ENCODE data around the gene NCAPG.
A peak's percentile ranks its signal among the peaks of the same experiment; 100 is the strongest.

NCAPG gene

DNA sequence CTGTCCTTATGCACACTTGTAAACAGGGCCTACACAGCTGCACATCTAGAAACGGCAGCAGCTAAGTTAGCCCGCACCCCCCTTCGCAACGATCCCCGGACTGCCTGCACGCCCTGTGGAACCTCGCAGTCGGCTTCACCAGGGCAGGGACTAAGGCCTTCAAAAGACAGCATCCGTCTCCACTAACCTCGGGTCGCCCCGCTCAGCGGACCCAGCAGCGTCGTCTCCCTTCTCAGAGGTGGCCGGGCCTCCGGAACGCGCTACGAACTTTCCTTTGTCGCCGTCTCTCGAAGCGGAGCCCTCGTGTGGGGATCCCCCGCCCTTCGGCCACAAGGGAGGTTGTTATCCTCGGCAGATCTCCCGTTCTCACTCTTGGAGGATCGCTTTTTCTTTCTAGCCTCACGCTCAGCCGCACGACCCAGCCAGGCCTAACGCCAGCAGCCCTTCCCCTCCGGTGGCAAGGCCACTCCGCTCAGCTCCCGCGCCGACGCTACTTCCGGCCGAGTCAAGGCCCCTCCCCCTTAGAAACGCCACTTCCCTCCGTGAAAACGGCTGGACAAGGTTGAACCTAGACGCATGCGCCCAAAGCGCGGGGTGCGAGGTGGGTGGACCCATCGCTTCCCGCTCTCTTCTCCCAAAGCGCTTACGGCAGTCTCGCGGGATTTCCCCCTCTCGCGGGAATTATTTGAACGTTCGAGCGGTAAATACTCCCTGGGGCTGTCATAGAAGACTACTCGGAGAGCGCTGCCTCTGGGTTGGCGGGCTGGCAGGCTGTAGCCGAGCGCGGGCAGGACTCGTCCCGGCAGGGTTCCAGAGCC lies at the start of gene NCAPG, which contains the start of gene DCAF16:
NCAPG (plus strand) TSS at position 720 of the 818 bp plus-strand sequence. CDS start 99 bp downstream, outside the sequence.
DCAF16 (minus strand) TSS at position 498 of the 818 bp plus-strand sequence. CDS start 6,616 bp downstream, outside the sequence.
- DNase-seq: peak; percentile 99

DNA sequence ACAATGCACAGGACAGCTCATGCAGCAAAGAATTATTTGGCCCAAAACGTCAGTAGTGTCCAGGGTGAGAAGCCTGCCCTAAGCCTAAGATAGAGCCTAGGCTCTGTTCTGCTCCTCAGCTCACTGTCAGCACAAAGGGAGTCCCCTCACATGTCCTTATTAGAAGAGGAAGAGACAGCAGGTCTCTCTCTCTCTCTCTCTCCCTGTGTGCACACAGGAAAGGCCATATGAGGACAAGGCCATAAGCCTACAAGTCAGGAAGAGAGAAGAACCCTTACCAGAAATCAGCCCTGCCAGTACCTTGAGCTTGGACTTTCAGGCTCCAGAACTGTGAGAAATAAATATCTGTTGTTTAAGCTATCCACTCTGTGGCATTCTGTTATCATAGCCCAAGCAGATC lies 49.7 kb upstream of the NCAPG start:
- no peak for DNase-seq

GRCh38 chr4:17762726-17763125 lies 48.1 kb upstream of the NCAPG start:
- DNase-seq: no peak

DNA sequence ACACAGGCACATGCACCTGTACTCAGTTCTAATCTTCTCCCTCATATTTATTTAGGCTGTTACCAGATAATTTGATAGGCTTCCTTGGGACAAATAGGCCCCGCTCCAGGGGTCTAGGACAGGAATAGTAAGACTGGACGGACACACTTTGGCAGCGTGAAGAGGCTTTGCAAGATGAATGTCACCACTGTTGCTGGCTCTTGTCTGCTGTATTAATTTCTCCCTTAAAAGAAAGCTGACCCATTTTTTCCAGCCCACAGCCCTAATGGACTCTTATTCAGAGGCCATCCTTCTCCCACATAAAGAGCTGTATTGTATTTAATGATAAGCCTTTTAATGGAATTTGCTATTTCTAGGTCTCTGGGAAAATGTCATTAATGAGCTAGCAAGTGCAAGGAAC lies 47.4 kb upstream of the NCAPG start:
- DNase-seq: no peak

- DNase-seq: no peak
Measured at GRCh38 chr4:17763931-17764330, 46.8 kb upstream of the NCAPG start.

GRCh38 chr4:17765514-17766286 lies 45.1 kb upstream of the NCAPG start:
- no peak for DNase-seq

GRCh38 chr4:17766826-17767458 lies 43.8 kb upstream of the NCAPG start:
- no peak for DNase-seq

DNA sequence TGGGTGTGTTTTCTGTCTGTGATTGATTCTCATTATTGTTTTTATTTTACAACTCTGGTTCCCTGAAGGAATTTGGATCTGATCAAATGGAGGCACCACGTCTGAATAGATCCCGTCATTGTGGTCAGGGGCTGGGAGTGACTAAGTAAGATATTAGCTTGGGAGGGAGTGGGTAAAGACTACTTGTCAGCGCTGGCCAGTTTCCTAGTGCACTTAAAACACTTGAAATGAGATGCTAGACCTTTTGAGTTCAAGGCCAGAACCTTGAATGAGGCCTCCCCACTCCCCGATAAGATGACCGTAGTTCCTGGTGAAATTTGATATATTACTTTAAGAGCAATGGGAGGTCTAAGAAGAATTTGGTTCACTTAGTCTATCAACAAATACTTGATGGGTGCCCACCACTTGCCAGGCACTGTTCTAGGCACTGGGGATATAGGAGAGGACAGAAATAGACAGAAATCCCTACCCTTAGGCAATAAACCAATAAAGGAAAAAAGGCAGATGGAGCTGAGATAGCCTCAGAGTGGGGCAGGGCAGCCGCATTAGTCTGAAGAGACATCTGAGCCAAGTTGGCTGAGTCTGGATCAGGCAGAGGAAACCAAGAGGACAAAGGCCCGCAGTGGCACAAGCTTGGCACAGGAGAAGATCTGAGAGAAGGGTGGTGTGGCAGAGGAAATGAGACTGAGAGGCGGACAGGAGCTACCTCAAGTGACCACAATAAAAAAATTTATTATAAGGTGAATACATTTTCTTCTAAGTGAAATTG lies 41.2 kb upstream of the NCAPG start:
- DNase-seq: no peak

DNA sequence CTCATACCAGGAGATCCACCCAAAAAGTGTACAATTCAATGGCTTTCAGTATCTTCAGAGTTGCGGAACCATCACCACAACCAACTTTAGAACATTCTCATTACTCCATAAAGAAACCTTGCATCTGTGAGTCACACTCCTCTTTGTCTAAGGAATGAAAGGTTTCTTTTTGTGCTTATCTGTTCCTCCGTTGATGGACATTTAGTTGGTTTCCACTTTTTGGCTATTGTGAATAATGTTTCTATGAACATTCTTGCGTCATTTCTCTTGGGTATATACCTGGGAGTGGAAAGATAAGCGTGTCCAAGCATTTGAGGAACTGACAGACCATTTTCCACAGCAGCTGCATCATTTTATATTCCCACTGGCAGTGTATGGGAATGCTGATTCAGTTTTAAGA lies 39.9 kb upstream of the NCAPG start:
- no peak for DNase-seq

DNA sequence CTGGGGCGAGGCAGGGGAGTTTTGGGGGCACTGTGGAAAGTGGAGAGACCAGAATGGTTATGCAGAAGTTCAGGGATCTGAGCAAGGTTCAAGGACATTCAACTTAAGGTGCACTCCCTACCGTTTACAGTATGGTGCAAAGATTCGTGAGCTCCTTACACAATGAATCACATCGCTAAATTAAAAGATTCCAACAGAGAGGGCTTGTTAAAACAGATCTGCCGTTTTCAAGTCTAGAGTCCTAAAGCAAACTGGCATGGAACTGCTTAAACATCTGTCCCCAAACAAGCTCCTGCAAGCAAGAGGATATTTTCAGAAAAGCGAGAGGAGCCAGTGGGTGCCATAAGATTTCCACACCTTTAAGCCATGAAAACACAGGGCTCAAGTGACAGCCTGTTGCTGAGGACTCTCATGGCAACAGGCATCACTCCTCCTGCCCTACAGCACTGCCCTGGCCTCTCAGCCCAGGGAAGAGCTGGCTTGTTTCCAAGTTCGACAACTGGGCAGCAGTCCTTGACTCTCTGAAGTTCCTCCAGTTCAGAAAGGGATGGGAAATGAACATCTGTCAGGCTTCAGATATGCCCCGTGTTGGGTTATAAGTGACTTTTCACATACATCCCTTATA lies 39.4 kb upstream of the NCAPG start:
- no peak for DNase-seq

GRCh38 chr4:17773135-17773698 lies 37.6 kb upstream of the NCAPG start:
- DNase-seq: no peak

DNA sequence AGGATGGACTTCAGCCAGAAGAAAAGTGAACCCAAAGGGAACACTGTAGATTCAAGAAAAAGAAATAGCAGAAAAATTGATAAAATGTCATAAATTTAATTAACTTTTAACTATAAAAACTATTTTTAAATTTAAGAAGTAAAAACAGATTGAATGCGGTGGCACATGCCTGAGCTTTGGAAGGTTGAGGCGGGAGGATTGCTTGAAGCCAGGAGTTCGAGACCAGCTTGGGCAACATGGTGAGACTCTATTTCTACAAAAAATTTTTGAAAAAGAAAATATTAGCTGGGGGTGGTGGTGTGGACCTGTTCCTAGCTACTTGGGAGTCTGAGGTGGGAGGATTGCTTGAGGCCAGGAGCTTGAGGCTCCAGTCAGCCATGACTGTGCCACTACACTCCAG lies 32.3 kb upstream of the NCAPG start:
- no peak for DNase-seq

GRCh38 chr4:17780501-17781299 lies 30.1 kb upstream of the NCAPG start:
- no peak for DNase-seq

DNA sequence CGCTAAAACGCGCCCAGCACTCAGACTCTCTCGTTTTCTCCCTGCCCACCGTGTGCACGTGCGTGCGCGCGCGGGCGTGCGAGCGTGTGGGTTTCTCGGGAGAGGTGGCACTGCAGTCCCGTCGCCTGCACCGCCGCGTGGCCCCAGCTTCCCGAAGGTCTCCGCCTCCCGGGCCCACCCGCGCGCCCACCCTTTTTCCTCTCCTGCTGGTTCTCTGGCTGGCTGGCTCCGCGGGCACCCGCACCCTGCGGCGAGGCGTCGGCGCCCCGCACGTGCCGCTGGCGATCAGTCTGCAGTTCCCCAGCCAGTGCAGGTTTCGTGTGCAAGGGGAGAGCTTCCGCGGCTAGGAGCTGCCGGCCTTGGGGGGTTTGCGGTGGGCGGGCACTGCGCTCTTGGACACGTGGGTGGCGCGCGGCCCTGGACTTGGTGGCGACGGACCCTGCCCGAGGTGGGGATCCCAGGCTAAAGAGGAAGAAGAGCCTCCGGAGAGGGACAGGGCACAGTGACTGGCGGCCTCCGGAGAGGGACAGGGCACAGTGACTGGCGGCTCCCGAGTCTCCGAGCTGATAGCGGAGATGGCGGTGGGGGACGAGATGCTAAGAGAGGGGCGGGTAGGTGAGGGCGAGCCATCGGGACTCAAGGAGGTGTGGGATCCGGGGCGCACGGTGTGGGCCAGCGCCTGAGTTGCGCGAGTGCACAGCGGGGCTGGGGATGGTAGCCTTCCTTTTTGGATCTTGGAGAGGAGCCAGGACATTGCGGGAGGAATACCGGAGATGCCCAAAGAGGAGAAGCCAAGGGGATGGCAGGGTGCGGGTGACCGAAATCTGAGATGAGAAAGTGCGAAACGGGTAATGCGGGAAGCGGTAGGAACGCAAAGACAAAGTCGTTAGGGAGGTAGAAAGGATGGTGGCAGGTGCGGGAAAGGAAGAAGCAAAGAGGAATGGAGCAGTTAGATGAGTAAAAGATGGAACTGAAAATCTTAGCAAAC lies 29.2 kb upstream of the NCAPG start, which contains the start of gene FAM184B:
FAM184B (minus strand) TSS at position 322 of the 988 bp plus-strand sequence. CDS start 322 bp downstream, outside the sequence.
- no peak for DNase-seq

- no peak for DNase-seq
Measured at GRCh38 chr4:17785858-17786257, 24.9 kb upstream of the NCAPG start.

DNA sequence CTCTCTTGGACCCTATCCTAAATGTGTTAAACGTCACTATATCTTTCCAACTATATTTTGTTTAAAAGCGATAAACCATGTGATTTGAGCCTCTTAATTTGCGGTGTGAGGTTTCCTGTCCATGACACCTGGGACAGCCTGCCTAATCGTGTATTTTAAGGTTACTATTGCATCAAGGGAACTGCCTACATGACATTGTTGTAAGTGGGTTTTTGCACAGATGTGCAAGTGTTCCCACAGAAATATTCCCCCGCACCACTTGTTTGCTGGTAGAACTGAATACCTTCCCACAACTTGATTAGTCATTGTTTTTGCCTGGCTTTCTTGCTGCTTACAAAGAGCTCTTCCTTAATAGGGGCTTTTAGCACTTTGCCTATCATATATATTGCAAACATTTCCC lies 24.2 kb upstream of the NCAPG start:
- no peak for DNase-seq

GRCh38 chr4:17787315-17787714 lies 23.5 kb upstream of the NCAPG start:
- no peak for DNase-seq

GRCh38 chr4:17788956-17789355 lies 21.8 kb upstream of the NCAPG start:
- no peak for DNase-seq

GRCh38 chr4:17794730-17795129 lies 16.0 kb upstream of the NCAPG start:
- DNase-seq: no peak

- DNase-seq: no peak
Measured at GRCh38 chr4:17797808-17798207, 13.0 kb upstream of the NCAPG start.
